ENCODE measurements around the gene EXOC8. TPM values are rescaled to one million over a fixed set of nuclear protein-coding genes. Genes with fewer than 3 reads are reported as not detected.

Gene EXOC8
- total and polyA plus RNA-seq, 2 of the 13 experiments (the other 11 are each of a cell fraction or from before 2014, with no cell fraction given), result 2.1 to 7.9 TPM

GRCh38 chr1:231338270-231339128 lies 847 bp upstream of the EXOC8 start, which contains the start of gene SPRTN (continued):
- TF ChIP-seq KDM5B (CRISPR knock-in tag; IDR thresholded peaks at IDR 0.05; ENCODE audit: borderline replicate concordance) (peak; percentile 60; the same call in 1 of the 2 replicates), HDAC1 (CRISPR knock-in tag; IDR thresholded peaks at IDR 0.05) (no peak), NFKB2 (CRISPR knock-in tag; IDR thresholded peaks at IDR 0.05; ENCODE audit: borderline replicate concordance) (no peak), NR1H2 (CRISPR knock-in tag; IDR thresholded peaks at IDR 0.05; ENCODE audit: borderline replicate concordance, low read depth) (no peak), MEIS1 (CRISPR knock-in tag; IDR thresholded peaks at IDR 0.05; ENCODE audit: borderline replicate concordance) (no peak), CEBPG (CRISPR knock-in tag; IDR thresholded peaks at IDR 0.05) (no peak), ZNF614 (CRISPR knock-in tag; IDR thresholded peaks at IDR 0.05; ENCODE audit: borderline replicate concordance) (0 out of 2 replicates have a peak, but pooled peaks have one; percentile 27), HOXD1 (CRISPR knock-in tag; IDR thresholded peaks at IDR 0.05) (0 out of 2 replicates have a peak, but pooled peaks have one; percentile 48), ZFP37 (CRISPR knock-in tag; IDR thresholded peaks at IDR 0.05; ENCODE audit: borderline replicate concordance) (0 out of 2 replicates have a peak, but pooled peaks have one; percentile 52), ADNP (CRISPR knock-in tag; IDR thresholded peaks at IDR 0.05) (no peak), IRX3 (CRISPR knock-in tag; IDR thresholded peaks at IDR 0.05; ENCODE audit: borderline replicate concordance, low read depth) (no peak), IKZF1 (IDR thresholded peaks at IDR 0.05) (no peak), ZNF891 (CRISPR knock-in tag; IDR thresholded peaks at IDR 0.05) (no peak), ZNF138 (CRISPR knock-in tag; IDR thresholded peaks at IDR 0.05; ENCODE audit: low read depth) (no peak), ZNF333 (CRISPR knock-in tag; IDR thresholded peaks at IDR 0.05; ENCODE audit: borderline replicate concordance) (peak; percentile 61; the same call in 1 of the 2 replicates), ATF4 (CRISPR knock-in tag; IDR thresholded peaks at IDR 0.05) (no peak), ZFX (CRISPR knock-in tag; IDR thresholded peaks at IDR 0.05; ENCODE audit: low read depth) (no peak), NR2C2 (CRISPR knock-in tag; IDR thresholded peaks at IDR 0.05; ENCODE audit: borderline replicate concordance) (no peak), RFX3 (CRISPR knock-in tag; IDR thresholded peaks at IDR 0.05) (no peak)
- TF ChIP-seq, protein P1, sequence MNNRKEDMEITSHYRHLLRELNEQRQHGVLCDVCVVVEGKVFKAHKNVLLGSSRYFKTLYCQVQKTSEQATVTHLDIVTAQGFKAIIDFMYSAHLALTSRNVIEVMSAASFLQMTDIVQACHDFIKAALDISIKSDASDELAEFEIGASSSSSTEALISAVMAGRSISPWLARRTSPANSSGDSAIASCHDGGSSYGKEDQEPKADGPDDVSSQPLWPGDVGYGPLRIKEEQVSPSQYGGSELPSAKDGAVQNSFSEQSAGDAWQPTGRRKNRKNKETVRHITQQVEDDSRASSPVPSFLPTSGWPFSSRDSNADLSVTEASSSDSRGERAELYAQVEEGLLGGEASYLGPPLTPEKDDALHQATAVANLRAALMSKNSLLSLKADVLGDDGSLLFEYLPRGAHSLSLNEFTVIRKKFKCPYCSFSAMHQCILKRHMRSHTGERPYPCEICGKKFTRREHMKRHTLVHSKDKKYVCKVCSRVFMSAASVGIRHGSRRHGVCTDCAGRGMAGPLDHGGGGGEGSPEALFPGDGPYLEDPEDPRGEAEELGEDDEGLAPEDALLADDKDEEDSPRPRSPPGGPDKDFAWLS (CRISPR knock-in tag; IDR thresholded peaks at IDR 0.05; ENCODE audit: borderline replicate concordance), result no peak
- TF ChIP-seq, protein P2, sequence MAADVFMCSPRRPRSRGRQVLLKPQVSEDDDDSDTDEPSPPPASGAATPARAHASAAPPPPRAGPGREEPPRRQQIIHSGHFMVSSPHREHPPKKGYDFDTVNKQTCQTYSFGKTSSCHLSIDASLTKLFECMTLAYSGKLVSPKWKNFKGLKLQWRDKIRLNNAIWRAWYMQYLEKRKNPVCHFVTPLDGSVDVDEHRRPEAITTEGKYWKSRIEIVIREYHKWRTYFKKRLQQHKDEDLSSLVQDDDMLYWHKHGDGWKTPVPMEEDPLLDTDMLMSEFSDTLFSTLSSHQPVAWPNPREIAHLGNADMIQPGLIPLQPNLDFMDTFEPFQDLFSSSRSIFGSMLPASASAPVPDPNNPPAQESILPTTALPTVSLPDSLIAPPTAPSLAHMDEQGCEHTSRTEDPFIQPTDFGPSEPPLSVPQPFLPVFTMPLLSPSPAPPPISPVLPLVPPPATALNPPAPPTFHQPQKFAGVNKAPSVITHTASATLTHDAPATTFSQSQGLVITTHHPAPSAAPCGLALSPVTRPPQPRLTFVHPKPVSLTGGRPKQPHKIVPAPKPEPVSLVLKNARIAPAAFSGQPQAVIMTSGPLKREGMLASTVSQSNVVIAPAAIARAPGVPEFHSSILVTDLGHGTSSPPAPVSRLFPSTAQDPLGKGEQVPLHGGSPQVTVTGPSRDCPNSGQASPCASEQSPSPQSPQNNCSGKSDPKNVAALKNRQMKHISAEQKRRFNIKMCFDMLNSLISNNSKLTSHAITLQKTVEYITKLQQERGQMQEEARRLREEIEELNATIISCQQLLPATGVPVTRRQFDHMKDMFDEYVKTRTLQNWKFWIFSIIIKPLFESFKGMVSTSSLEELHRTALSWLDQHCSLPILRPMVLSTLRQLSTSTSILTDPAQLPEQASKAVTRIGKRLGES (CRISPR knock-in tag; IDR thresholded peaks at IDR 0.05; ENCODE audit: borderline replicate concordance), result no peak
- TF ChIP-seq, protein P3, sequence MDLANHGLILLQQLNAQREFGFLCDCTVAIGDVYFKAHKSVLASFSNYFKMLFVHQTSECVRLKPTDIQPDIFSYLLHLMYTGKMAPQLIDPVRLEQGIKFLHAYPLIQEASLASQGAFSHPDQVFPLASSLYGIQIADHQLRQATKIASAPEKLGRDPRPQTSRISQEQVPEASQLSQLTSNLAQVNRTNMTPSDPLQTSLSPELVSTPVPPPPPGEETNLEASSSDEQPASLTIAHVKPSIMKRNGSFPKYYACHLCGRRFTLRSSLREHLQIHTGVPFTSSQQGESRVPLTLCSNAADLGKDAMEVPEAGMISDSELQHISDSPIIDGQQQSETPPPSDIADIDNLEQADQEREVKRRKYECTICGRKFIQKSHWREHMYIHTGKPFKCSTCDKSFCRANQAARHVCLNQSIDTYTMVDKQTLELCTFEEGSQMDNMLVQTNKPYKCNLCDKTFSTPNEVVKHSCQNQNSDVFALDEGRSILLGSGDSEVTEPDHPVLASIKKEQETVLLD (CRISPR knock-in tag; IDR thresholded peaks at IDR 0.05; ENCODE audit: low read depth), result no peak

Measured in HepG2 (cell line).